K562 (cell line): ENCODE results near the gene IRF2BP2. TPM values are rescaled to one million over a fixed set of nuclear protein-coding genes. Genes with fewer than 3 reads are reported as not detected.

Source experiments
- BDP1 ChIP-seq: IDR thresholded peaks from 3 replicates; pipeline ENCODE4 v1.6.1; 2011; ENCODE audit not compliant: insufficient read length, insufficient read depth
- CBFA2T3 ChIP-seq: fragments of 450-650 bp; IDR thresholded peaks from 2 replicates; pipeline ENCODE4 v1.6.1; 2017
- CBX5 ChIP-seq: IDR thresholded peaks from 2 replicates; pipeline ENCODE4 v1.6.1; 2014; ENCODE audit warnings: low read depth, borderline replicate concordance
- E4F1 ChIP-seq: fragments of 250-450 bp; sonication (Bioruptor Pico); IDR thresholded peaks from 2 replicates; pipeline ENCODE4 v1.5.0; 2021; ENCODE audit warnings: mild to moderate bottlenecking, borderline replicate concordance
- ETS2 ChIP-seq: IDR thresholded peaks from 2 replicates; pipeline ENCODE4 v1.6.1; 2016; ENCODE audit warnings: borderline replicate concordance, missing genetic modification characterization, mild to moderate bottlenecking, moderate library complexity, missing compliant biosample characterization; ENCODE audit not compliant: poor library complexity, severe bottlenecking
- FOXM1 ChIP-seq, 2 experiments: fragments of 450-650 bp in 1 of 2; sonication (generic) in 1 of 2; formaldehyde crosslinking in 1 of 2; IDR thresholded peaks; 2 replicates each; pipeline versions ENCODE4 v1.6.1 to v1.9.0; 2017 to 2022; ENCODE audit warnings: low read depth in 2 of 2, mild to moderate bottlenecking in 2 of 2, missing genetic modification reagents in 1 of 2, moderate library complexity in 1 of 2
- HOMEZ ChIP-seq: fragments of 250-450 bp; sonication (Bioruptor Pico); IDR thresholded peaks from 2 replicates; pipeline ENCODE4 v1.4.0; 2020; ENCODE audit warnings: mild to moderate bottlenecking, moderate library complexity
- MLLT1 ChIP-seq, 2 experiments: fragments of 450-650 bp; IDR thresholded peaks; 2 replicates each; pipeline ENCODE4 v1.6.1; 2016
- MXI1 ChIP-seq: IDR thresholded peaks from 2 replicates; pipeline ENCODE4 v1.6.1; 2011; ENCODE audit warnings: low read depth, mild to moderate bottlenecking, improper control_type of control experiment, low read length
- OTX1 ChIP-seq: fragments of 450-650 bp; formaldehyde crosslinking; IDR thresholded peaks from 2 replicates; pipeline ENCODE4 v1.4.0; 2022; ENCODE audit warnings: mild to moderate bottlenecking
- SAFB ChIP-seq: fragments of 200-400 bp; formaldehyde crosslinking; IDR thresholded peaks from 2 replicates; pipeline ENCODE4 v1.6.1; 2017; ENCODE audit warnings: low read depth, low read length, borderline replicate concordance
- U2AF1 ChIP-seq: fragments of 200-400 bp; formaldehyde crosslinking; optimal IDR thresholded peaks from 2 replicates; pipeline ENCODE3; 2017; ENCODE audit warnings: mild to moderate bottlenecking, low read depth, low read length, moderate library complexity
- ZHX1 ChIP-seq: fragments of 150-350 bp; conservative IDR thresholded peaks from 2 replicates; pipeline ENCODE4 v1.6.1; 2014; ENCODE audit warnings: low read length
- ZNF224 ChIP-seq: sonication (generic); formaldehyde crosslinking; IDR thresholded peaks from 2 replicates; pipeline ENCODE4 v1.8.0; 2022; ENCODE audit warnings: mild to moderate bottlenecking, missing genetic modification reagents
- ZNF398 ChIP-seq: fragments of 250-450 bp; sonication (Bioruptor Pico); IDR thresholded peaks from 2 replicates; pipeline ENCODE4 v1.8.0; 2021; ENCODE audit warnings: moderate library complexity, mild to moderate bottlenecking, inconsistent platforms
- ZNF589 ChIP-seq: fragments of 200-800 bp; sonication (Bioruptor generic); IDR thresholded peaks from 2 replicates; pipeline ENCODE4 v1.6.1; 2016; ENCODE audit warnings: low read depth, missing genetic modification characterization, missing compliant biosample characterization
- polyA plus RNA-seq, 8 experiments: library from polyadenylated mRNA; depleted of rRNA in 4 of 8; stranded (reverse) in 5 of 8; unstranded in 3 of 8; fragments of >200 nt; fragmentation: Nextera tagmentation in 2 of 8; fragmentation: Illumina TruSeq in 1 of 8; extraction: Ambion mirVana in 2 of 8; extraction: Trizol in 1 of 8; gene quantifications; 2 replicates each; pipeline versions ENCODE4 v1.2.1 to v1.2.3, GENCODE V29; 2011 to 2014; ENCODE audit warnings: inconsistent platforms in 1 of 8, missing spikeins in 1 of 8
- total RNA-seq, 7 experiments: library from RNA; depleted of rRNA in 6 of 7; stranded (reverse); fragments of >200 nt in 6 of 7; fragmentation: Illumina TruSeq in 2 of 7; extraction: Trizol in 2 of 7; gene quantifications; 2 replicates each; pipeline versions ENCODE4 v1.2.1 to v1.2.3, GENCODE V29; 2011 to 2021; ENCODE audit warnings: low replicate concordance in 1 of 7

Gene IRF2BP2
- total and polyA plus RNA-seq, 9 of the 15 experiments (the other 6 are each of a cell fraction or from before 2014, with no cell fraction given), result 7.7 to 68.6 (median 22.1) TPM

- TF ChIP-seq E4F1 (CRISPR knock-in tag) (no peak), OTX1 (CRISPR knock-in tag) (no peak), ZNF589 (CRISPR knock-in tag) (0 out of 2 replicates have a peak, but pooled peaks have one; percentile 27), ZNF398 (CRISPR knock-in tag) (no peak), ZHX1 (no peak), SAFB (no peak), MLLT1 (IDR thresholded peaks at IDR 0.05) (no peak), MXI1 (no peak), HOMEZ (CRISPR knock-in tag) (no peak), ZNF224 (CRISPR knock-in tag) (no peak), ETS2 (tag) (no peak), CBFA2T3 (no peak), FOXM1 (IDR thresholded peaks at IDR 0.05; ENCODE audit: low read depth) (no peak), FOXM1 (CRISPR knock-in tag; IDR thresholded peaks at IDR 0.05; ENCODE audit: low read depth) (no peak), BDP1 (no peak), U2AF1 (no peak), CBX5 (no peak)
These were observed 30.0 kb downstream of the IRF2BP2 start (continued) for GRCh38 chr1:234579967-234580366.
